AG10803 (cell line): ENCODE data around the gene SLC6A4.

Experiments used
- DNase-seq: peaks from one replicate; pipeline ENCODE4 v3.0.0; 2010; ENCODE audit warnings: low read depth
- H3K4me3 ChIP-seq: 2 replicates; pipeline ENCODE4 v1.5.1; 2011; ENCODE audit warnings: mild to moderate bottlenecking, low read length, control low read depth
- CTCF ChIP-seq: conservative IDR thresholded peaks from 2 replicates; pipeline ENCODE4 v1.5.1; 2011; ENCODE audit warnings: mild to moderate bottlenecking, low read length, control low read depth, inconsistent platforms

Gene SLC6A4

GRCh38 chr17:30186761-30187160 lies 48.7 kb downstream of the SLC6A4 start:
- TF ChIP-seq CTCF, result no peak
- no peak overlapping the region for H3K4me3 ChIP-seq
- DNase-seq, result no peak

GRCh38 chr17:30176855-30177254 lies 58.6 kb downstream of the SLC6A4 start:
- TF ChIP-seq CTCF, result no peak
- no peak for DNase-seq
- no peak overlapping the region for H3K4me3 ChIP-seq

- TF ChIP-seq CTCF, result no peak
- DNase-seq, result no peak
- H3K4me3 ChIP-seq, result no peak overlapping the region
Observed at GRCh38 chr17:30174556-30174955, 60.9 kb downstream of the SLC6A4 start.

- no peak for TF ChIP-seq CTCF
- DNase-seq, result no peak
- H3K4me3 ChIP-seq, result no peak overlapping the region
Observed at GRCh38 chr17:30173649-30174048, 61.8 kb downstream of the SLC6A4 start.

- TF ChIP-seq CTCF, result no peak
- no peak for DNase-seq
- H3K4me3 ChIP-seq, result no peak overlapping the region
Observed at GRCh38 chr17:30172560-30172959, 62.9 kb downstream of the SLC6A4 start.

GRCh38 chr17:30170415-30170987 lies 65.0 kb downstream of the SLC6A4 start:
- DNase-seq, result no peak
- H3K4me3 ChIP-seq, result no peak overlapping the region
- TF ChIP-seq CTCF, result no peak

- DNase-seq, result no peak
- H3K4me3 ChIP-seq, result no peak overlapping the region
- no peak for TF ChIP-seq CTCF
Observed at GRCh38 chr17:30165960-30166359, 69.5 kb downstream of the SLC6A4 start.
